Calu3 (cell line): ENCODE results near the gene SLC39A13. TPM values are rescaled to one million over a fixed set of nuclear protein-coding genes. Genes with fewer than 3 reads are reported as not detected.

ENCODE experiments used
- BruUV-seq: library from RNA; stranded (reverse); fragments of 400-500 nt; replicated peaks from 2 replicates; lab custom pipeline; 2021; lab: Mats Ljungman, UMichigan
- CTCF ChIA-PET: fragments of 300-600 bp; sonication (Branson Sonifier 250); formaldehyde crosslinking; loops from one replicate; lab custom pipeline; 2022; ENCODE audit warnings: antibody characterized with exemption; lab: Charles Lee
- DNase-seq: peaks from one replicate; pipeline ENCODE4 v3.0.0; 2022
- H3K27ac Mint-ChIP-seq: one replicate; pipeline ENCODE4 v1.8.0; 2022; ENCODE audit warnings: mixed read lengths; ENCODE audit not compliant: unreplicated experiment
- H3K27me3 Mint-ChIP-seq: one replicate; pipeline ENCODE4 v1.8.0; 2022; ENCODE audit warnings: mixed read lengths; ENCODE audit not compliant: unreplicated experiment
- H3K36me3 Mint-ChIP-seq: one replicate; pipeline ENCODE4 v1.8.0; 2022; ENCODE audit warnings: mild to moderate bottlenecking, moderate library complexity, mixed read lengths; ENCODE audit not compliant: insufficient read depth, unreplicated experiment
- H3K4me1 Mint-ChIP-seq: one replicate; pipeline ENCODE4 v1.8.0; 2022; ENCODE audit warnings: mild to moderate bottlenecking, low read depth, mixed read lengths; ENCODE audit not compliant: unreplicated experiment
- H3K4me3 Mint-ChIP-seq: one replicate; pipeline ENCODE4 v1.8.0; 2022; ENCODE audit warnings: mild to moderate bottlenecking, low read depth, moderate library complexity, mixed read lengths; ENCODE audit not compliant: unreplicated experiment
- H3K9me3 Mint-ChIP-seq: one replicate; pipeline ENCODE4 v1.8.0; 2022; ENCODE audit warnings: low read depth, mixed read lengths; ENCODE audit not compliant: unreplicated experiment
- CTCF ChIP-seq: fragments of 200-600 bp; IDR thresholded peaks from one replicate; pipeline ENCODE4 v1.8.0; 2022; ENCODE audit warnings: antibody characterized with exemption; ENCODE audit not compliant: unreplicated experiment
- intact Hi-C: fragments of 100-400 bp; cut with micrococcal nuclease; formaldehyde crosslinking; loops from one replicate; pipeline ENCODE4 v1.10.0; 2022; ENCODE audit not compliant: unreplicated experiment
- total RNA-seq: library from RNA; stranded (reverse); gene quantifications from 2 replicates; pipeline ENCODE4 v1.2.3, GENCODE V29; 2022

SLC39A13 gene
- total RNA-seq, 1 experiment from 2014 or later: 24.3 TPM

GRCh38 chr11:47395223-47396048 lies 13.0 kb upstream of the SLC39A13 start:
- TF ChIP-seq CTCF: no peak
- Mint-ChIP-seq H3K36me3 (no peaks in the 10 kb centered on the region), H3K27ac (no peak overlapping the region), H3K4me3 (no peak overlapping the region), H3K4me1 (no peaks in the 10 kb centered on the region), H3K27me3 (peaks cover 6% of the 10 kb centered on the region), H3K9me3 (no peaks in the 10 kb centered on the region)
- no TSS peak for BruUV-seq
- DNase-seq: no peak
- intact Hi-C loops: no loop called here
- CTCF ChIA-PET: no interaction called here

- Mint-ChIP-seq H3K27ac (no peak overlapping the region), H3K9me3 (no peaks in the 10 kb centered on the region), H3K4me3 (no peak overlapping the region), H3K4me1 (no peaks in the 10 kb centered on the region), H3K36me3 (no peaks in the 10 kb centered on the region), H3K27me3 (peaks cover 12% of the 10 kb centered on the region)
- no peak for DNase-seq
- CTCF ChIA-PET: no interaction called here
- intact Hi-C loops: no loop called here
- no peak for TF ChIP-seq CTCF
- no TSS peak for BruUV-seq
Measured at GRCh38 chr11:47396049-47396320, 12.4 kb upstream of the SLC39A13 start.

GRCh38 chr11:47398011-47398410 lies 10.4 kb upstream of the SLC39A13 start:
- H3K4me3 Mint-ChIP-seq: no peak overlapping the region
- peaks cover 13% of the 10 kb centered on the region for H3K27me3 Mint-ChIP-seq
- CTCF ChIA-PET: no interaction called here
- no peaks in the 10 kb centered on the region for H3K9me3 Mint-ChIP-seq
- no TSS peak for BruUV-seq
- H3K36me3 Mint-ChIP-seq: no peaks in the 10 kb centered on the region
- H3K27ac Mint-ChIP-seq: no peak overlapping the region
- H3K4me1 Mint-ChIP-seq: no peaks in the 10 kb centered on the region
- intact Hi-C loops: no loop called here
- no peak for TF ChIP-seq CTCF
- no peak for DNase-seq

GRCh38 chr11:47398551-47398950 lies 9.8 kb upstream of the SLC39A13 start:
- DNase-seq: no peak
- CTCF ChIA-PET: no interaction called here
- no peaks in the 10 kb centered on the region for H3K36me3 Mint-ChIP-seq
- H3K4me1 Mint-ChIP-seq: no peaks in the 10 kb centered on the region
- no peak overlapping the region for H3K27ac Mint-ChIP-seq
- no peak for TF ChIP-seq CTCF
- no TSS peak for BruUV-seq
- no peak overlapping the region for H3K4me3 Mint-ChIP-seq
- intact Hi-C loops: no loop called here
- H3K27me3 Mint-ChIP-seq: peaks cover 13% of the 10 kb centered on the region
- H3K9me3 Mint-ChIP-seq: no peaks in the 10 kb centered on the region
